K562 (cell line): ENCODE results near the gene KCNK16. TPM values are rescaled to one million over a fixed set of nuclear protein-coding genes. Genes with fewer than 3 reads are reported as not detected.

Experiments
- ATF3 ChIP-seq, 2 experiments: fragments of 450-650 bp in 1 of 2; sonication (generic) in 1 of 2; formaldehyde crosslinking in 1 of 2; IDR thresholded peaks in 1 of 2; conservative IDR thresholded peaks in 1 of 2; 2 replicates each; pipeline versions ENCODE4 v1.6.1 to v1.8.1; 2016 to 2023; ENCODE audit warnings: mild to moderate bottlenecking in 2 of 2, moderate library complexity in 2 of 2, inconsistent platforms in 1 of 2, missing genetic modification reagents in 1 of 2
- CCAR2 ChIP-seq: fragments of 200-400 bp; formaldehyde crosslinking; IDR thresholded peaks from 2 replicates; pipeline ENCODE4 v1.6.1; 2017; ENCODE audit warnings: mild to moderate bottlenecking, low read depth, low read length
- CREB5 ChIP-seq: fragments of 250-450 bp; sonication (Bioruptor Pico); IDR thresholded peaks from 2 replicates; pipeline ENCODE4 v1.5.0; 2020; ENCODE audit warnings: mild to moderate bottlenecking
- FOSL1 ChIP-seq: fragments of 200-800 bp; sonication (Bioruptor generic); conservative IDR thresholded peaks from 2 replicates; pipeline ENCODE4 v1.6.1; 2016; ENCODE audit warnings: missing genetic modification characterization, missing compliant biosample characterization
- KAT7 ChIP-seq: sonication (generic); formaldehyde crosslinking; IDR thresholded peaks from 2 replicates; pipeline ENCODE4 v1.8.0; 2022; ENCODE audit warnings: missing genetic modification reagents, mild to moderate bottlenecking, borderline replicate concordance
- MAFF ChIP-seq: IDR thresholded peaks from 2 replicates; pipeline ENCODE4 v1.6.1; 2012; ENCODE audit warnings: low read length, improper control_type of control experiment
- NR2C2 ChIP-seq, 2 experiments: fragments of 200-800 bp in 1 of 2; sonication (Bioruptor generic) in 1 of 2; sonication (generic) in 1 of 2; formaldehyde crosslinking in 1 of 2; IDR thresholded peaks; 2 replicates each; pipeline versions ENCODE4 v1.6.1 to v1.8.0; 2016 to 2022; ENCODE audit warnings: mild to moderate bottlenecking in 1 of 2, missing compliant biosample characterization in 1 of 2, missing genetic modification characterization in 1 of 2, missing genetic modification reagents in 1 of 2
- PBX2 ChIP-seq, 2 experiments: IDR thresholded peaks in 1 of 2; conservative IDR thresholded peaks in 1 of 2; 2 replicates each; pipeline ENCODE4 v1.6.1; 2016; ENCODE audit warnings: low read depth in 2 of 2, mild to moderate bottlenecking in 1 of 2, missing compliant biosample characterization in 1 of 2, missing genetic modification characterization in 1 of 2, moderate library complexity in 1 of 2
- SFPQ ChIP-seq: fragments of 200-400 bp; formaldehyde crosslinking; IDR thresholded peaks from 2 replicates; pipeline ENCODE4 v1.6.1; 2017; ENCODE audit warnings: mild to moderate bottlenecking, low read depth, low read length, moderate library complexity
- ZNF277 ChIP-seq: fragments of 250-450 bp; sonication (Bioruptor Pico); IDR thresholded peaks from 2 replicates; pipeline ENCODE4 v1.8.0; 2022; ENCODE audit warnings: inconsistent platforms, mild to moderate bottlenecking, moderate library complexity, borderline replicate concordance
- ZNF830 ChIP-seq: fragments of 250-450 bp; sonication (Bioruptor Pico); IDR thresholded peaks from 2 replicates; pipeline ENCODE4 v1.5.0; 2021; ENCODE audit warnings: mild to moderate bottlenecking
- polyA plus RNA-seq, 8 experiments: library from polyadenylated mRNA; depleted of rRNA in 4 of 8; stranded (reverse) in 5 of 8; unstranded in 3 of 8; fragments of >200 nt; fragmentation: Nextera tagmentation in 2 of 8; fragmentation: Illumina TruSeq in 1 of 8; extraction: Ambion mirVana in 2 of 8; extraction: Trizol in 1 of 8; gene quantifications; 2 replicates each; pipeline versions ENCODE4 v1.2.1 to v1.2.3, GENCODE V29; 2011 to 2014; ENCODE audit warnings: inconsistent platforms in 1 of 8, missing spikeins in 1 of 8
- total RNA-seq, 7 experiments: library from RNA; depleted of rRNA in 6 of 7; stranded (reverse); fragments of >200 nt in 6 of 7; fragmentation: Illumina TruSeq in 2 of 7; extraction: Trizol in 2 of 7; gene quantifications; 2 replicates each; pipeline versions ENCODE4 v1.2.1 to v1.2.3, GENCODE V29; 2011 to 2021; ENCODE audit warnings: low replicate concordance in 1 of 7

Gene KCNK16
- total and polyA plus RNA-seq, 9 of the 15 experiments (the other 6 are each of a cell fraction or from before 2014, with no cell fraction given) = not detected

- TF ChIP-seq ZNF277 = no peak
- TF ChIP-seq PBX2 (CRISPR knock-in tag; IDR thresholded peaks at IDR 0.05; ENCODE audit: low read depth) = no peak
- no peak for TF ChIP-seq PBX2 (tag; conservative IDR thresholded peaks at IDR 0.05; ENCODE audit: low read depth)
- 0 out of 2 replicates have a peak, but pooled peaks have one; percentile 20 for TF ChIP-seq ATF3 (IDR thresholded peaks at IDR 0.05)
- TF ChIP-seq ATF3 (CRISPR knock-in tag; conservative IDR thresholded peaks at IDR 0.05) = no peak
- no peak for TF ChIP-seq NR2C2 (CRISPR knock-in tag; IDR thresholded peaks at IDR 0.05)
- TF ChIP-seq NR2C2 (tag; IDR thresholded peaks at IDR 0.05) = peak; percentile 81; the same call in 1 of the 2 replicates
- no peak for TF ChIP-seq CREB5
- TF ChIP-seq FOSL1 (tag) = 0 out of 2 replicates have a peak, but pooled peaks have one; percentile 25
- TF ChIP-seq ZNF830 (CRISPR knock-in tag) = no peak
- no peak for TF ChIP-seq MAFF
- no peak for TF ChIP-seq SFPQ
- no peak for TF ChIP-seq KAT7 (CRISPR knock-in tag)
- TF ChIP-seq CCAR2 = no peak
- TF ChIP-seq, all 486 proteins: peak for 7
Measured at GRCh38 chr6:39280247-39280731, 42.2 kb downstream of the KCNK16 start (continued).
